Activated naive CD4-positive, alpha-beta T cell treated with Interleukin-2 at 50 U/mL for 16 hours (primary cell): Measurements from ENCODE around the gene BRD3.

Experiments
- DNase-seq: peaks from one replicate; pipeline ENCODE4 v3.0.0-alpha.2; 2020

The BRD3 gene

DNA sequence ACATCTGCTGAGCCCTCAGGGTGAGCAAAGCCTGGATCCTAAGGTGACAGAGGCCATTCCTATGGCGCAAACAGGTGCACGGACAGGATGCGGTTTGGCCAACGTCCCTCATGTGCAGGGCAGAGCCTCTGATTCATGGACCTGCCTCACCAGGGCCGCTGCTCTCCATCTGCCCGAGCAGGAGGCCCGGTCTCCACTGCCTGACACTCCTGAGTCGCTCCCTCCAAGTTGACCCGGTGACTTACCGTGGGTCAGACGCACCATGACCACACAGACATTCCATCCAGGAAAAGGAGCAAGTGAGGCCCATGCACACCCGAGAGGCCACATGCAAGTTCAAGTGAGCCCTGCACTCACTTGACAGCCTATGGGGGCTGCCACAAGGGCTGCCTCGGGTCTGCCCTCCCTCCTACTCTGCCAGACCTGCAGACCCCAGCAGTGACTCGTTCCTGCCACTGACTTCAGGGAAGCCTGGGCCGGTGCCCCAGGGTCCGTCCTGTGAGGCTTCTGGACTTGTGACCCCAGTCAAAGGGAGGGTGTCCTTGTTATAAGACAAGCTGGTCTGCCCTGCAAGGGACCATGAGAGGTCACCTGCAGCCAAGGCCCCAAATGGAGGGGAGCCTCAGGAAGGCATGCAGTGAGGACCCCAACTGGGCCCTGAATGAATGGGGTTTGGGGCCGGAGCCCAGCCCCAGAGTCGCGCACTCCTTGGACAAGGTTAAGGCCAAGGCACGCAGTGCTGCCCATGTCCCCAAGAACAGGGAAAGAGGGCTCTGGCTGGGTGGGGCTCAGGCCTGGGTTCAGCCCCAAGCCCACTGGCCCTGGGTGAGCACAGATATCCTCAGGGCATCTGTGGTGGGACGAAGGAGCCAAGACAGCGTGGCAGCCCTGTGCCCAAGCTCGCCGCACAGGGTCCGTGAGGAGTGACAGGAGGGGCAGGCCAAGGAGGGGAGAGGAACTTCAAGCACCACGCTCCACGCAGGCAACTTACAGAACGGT, 32.5 kb downstream of the BRD3 start:
- DNase-seq = no peak

DNA sequence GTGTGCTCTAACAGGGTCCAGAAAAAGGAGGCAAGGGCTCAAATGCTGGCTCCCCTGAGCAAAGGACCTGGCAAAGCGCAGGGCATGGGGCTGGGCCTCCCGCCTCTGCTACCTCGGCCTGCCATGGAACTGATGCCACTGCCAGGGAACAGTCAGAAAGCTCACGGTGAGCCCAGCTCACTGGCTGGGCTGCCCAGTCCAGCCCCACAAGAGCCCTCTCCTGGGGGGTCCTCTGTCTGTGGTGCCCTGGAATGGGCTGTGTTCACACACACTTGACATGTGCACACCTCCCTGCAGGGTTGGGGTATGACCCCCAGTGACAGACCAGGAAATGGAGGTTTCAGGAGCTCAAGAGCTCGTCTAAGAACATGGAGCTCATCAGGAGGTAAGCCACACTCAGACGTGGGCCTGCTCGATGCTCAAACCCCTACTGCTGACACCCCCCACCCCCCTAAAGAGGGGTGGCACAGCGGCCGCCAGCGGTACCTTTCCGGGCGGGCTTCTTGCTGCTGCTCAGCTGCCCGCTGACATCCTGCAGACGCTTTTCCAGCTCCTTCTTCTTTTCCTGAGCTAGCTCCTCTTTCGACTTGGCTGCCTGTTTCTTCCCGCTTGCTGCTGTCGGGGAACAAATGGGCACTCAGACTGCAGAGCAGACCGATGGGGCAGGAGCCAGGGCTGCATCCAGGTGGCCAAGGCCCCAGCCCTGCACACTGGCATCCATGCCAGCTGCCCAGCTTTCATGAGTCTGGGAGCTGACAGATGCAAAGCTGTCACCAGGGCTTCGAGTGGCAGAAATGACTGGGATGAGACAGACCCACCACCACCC, 33.4 kb downstream of the BRD3 start:
- DNase-seq = no peak

DNA sequence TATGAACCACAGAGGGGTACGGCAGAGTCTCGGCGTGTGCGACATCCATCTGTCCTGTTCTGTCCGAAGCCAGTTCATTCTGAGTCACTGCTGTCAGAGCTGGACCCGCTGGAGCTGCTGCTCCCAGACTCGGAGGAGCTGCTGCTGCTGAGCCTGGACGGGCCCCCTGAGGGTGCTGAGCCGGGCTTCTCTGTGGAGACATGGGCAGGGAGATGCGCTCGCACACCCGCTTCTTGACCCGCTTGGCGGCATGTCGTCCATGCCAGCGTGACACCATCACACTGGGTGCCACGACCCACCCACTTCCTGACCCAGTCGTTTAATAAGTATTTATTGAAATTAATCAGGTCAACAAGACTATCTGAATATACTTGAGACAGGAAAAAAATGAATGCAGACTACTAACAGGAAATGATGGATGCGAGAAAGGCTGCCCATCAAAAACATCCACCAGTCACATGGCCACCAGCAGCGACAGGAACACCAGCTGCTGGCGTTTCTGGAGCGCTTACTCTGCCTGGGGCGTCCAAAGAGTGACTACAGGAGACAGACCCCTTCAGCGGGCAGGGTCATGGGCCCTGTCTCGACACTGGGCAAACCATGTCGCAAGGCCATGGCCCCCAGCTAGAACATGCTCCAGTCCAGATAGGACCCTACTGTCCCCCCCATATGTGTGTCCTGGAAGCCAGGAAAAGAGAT, 34.2 kb downstream of the BRD3 start:
- DNase-seq = no peak

DNA sequence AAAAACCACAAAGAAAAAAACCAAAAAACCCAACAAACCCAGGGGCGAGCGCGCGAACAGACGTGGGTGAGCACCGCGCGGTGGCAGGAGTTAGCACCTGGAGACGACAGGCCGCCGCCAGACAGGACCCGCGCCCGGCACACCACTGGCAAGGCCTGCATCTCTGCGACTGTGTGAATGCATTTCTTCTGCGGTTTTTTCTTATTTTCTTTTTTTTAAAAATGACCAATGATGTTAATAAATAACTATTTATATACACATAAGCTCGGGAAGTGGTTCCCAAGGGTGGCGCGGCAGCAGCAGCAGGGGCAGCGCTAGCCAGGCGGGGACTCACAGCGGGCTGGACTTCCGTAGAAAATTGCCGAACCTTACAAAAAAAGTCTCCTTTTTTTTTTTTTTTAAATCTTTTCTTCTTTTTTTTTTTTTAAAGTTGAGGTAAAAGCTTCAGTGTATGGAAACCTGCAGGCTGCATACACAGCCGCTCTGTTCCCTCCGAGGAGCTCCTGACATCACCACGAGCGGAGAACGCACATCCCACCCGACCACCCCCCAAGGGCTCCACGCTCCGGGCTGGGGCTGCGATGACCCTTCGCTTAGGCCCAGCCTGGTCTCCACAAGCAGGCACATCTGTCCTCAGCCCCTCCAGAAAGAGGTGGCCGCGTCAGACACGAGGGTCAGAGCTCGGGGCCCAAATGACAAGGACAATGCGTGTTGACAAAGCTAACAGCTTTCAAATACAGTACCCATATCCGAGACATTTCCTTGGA, 35.2 kb downstream of the BRD3 start:
- no peak for DNase-seq

DNA sequence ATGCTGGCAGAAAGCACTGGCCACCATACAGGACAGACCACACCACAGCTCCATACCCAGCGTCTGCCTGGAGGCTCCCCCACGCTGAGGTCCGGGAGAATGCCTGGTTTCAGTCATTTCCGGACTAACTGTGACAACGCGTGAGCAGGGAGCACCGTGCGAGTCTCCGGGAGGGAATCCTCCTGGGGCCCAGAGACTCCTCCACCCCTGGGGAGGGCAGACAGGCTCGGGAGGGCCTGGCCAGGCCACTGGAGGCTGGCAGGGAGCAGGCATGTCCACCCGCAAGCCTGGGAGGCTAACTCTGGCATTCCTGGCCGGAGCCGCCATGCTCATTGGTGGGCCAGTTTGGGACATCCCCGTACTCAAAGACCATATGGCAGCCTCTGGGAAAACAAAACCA, 36.0 kb downstream of the BRD3 start:
- no peak for DNase-seq

DNA sequence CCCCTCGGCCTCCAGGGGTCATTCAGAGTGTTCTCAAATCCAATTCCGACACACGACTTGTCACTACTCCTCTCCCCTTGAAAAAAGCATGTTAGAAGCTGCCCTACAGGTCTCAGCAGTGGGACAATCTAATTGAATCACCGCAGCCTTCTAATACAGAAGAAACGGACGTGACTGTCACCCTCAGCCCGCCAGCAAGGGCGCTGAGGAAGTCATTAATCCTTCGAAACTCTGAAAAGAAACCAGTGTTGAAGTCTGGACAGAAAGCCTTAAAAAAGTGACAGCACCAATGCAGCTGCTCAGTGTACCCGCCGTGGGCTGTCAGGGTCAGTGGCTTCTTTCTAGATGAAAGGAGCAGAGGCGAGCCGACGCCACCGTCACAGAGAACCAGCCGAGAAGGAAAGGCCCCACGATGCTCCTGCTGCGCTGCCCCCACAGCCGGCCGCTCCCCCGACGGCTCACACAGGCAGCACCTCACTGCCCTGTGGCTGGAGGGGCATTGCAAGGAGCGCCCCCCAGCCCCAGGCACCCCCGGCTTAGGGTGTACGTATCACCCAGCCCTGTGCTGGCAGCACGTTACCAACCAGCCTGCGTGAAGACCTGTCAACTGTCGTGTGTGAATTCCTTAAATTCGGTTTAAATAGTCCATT, 36.9 kb downstream of the BRD3 start:
- no peak for DNase-seq

DNA sequence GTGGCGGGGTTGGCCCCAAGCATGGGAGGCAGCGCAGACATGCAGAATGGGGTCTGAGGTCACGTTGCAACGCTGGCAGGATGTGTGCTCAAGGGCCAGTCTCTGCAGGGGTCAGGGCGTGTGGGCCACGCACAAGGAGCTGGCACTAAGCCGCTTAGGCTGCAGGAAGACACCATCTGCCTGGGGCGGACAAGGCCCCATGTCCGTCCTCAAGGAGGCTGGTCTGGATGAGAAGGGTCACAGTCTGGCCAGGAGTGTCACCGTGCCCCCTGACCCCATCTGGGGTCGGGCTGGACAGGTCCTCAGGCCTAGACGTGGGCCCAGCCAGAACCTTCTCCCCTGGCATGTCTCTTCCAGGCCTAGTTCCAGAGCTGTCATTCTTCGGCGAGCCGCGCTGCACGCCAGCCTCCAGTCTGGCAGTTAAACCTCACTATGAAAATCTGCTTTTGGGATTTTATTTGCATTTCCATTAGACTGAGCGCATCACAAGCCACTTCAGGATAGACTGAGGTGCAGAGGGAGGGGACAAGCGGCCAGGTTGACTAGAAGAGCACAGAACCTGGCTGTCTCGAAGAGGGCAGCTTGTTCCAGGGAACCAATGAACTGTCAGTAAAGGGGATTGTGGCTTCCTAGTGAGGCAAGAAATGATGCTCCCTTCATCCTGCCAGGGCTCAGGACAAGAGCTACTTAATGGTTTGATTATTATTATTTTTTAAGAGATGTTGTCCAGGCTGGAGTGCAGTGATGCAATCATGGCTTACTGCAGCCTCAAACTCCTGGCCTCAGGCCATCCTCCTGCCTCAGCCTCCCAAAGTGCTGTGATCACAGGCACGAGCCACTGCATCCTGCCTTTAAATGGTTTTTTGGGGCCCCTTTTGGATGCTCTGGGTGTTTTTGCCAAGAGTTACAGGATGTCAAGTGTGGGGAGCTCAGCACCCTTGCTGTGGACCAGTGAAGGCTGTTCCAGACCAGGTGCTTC, 38.3 kb downstream of the BRD3 start:
- no peak for DNase-seq

DNA sequence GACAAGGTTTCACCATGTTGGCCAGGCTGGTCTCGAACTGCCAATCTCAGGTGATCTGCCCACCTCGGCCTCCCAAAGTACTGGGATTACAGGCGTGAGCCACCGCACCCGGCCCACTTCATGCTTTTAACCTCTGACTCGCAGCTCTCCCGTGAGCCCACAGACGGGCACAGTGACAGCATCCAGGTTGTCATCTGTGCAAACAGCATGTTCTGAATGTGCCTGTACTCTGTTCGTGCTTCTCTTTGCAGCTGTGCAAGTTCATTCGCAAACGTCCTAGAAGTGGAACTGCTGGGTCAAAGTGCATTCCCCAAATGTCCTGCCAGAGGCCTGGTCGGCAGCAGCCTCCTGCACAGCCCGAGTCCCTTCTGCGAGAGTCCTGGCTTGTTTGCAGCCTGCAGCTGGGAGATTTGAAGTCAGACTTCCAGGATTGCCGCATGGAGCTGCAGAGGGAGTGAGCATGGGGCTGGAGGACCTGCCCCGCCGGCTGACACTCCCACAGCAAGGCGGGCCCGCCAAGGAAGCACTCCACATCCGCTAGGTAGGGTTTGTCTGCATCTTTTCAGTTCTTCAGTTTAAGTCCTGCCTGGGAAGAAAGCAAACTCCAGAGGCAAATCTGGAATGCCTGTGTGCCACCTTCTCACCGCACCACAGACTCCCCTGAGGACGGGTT, 39.1 kb downstream of the BRD3 start:
- no peak for DNase-seq

DNA sequence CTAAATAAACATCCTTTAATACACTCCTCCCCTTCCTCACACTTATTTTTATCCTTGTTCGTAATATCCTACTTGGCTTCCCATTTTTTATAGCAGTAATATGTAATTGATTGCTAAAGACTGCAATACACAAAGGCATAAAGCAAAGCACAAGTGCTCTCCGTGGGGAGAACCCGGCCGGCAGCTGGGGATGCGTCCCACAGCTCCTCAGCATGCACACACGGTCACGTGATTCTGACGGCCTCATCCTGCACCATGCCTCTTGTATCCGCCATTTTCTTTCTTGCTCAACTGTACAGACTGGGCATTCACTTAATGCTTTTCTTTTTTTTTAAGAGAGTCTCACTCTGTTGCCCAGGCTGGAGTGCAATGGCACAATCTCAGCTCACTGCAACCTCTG, 39.8 kb downstream of the BRD3 start:
- DNase-seq = no peak

DNA sequence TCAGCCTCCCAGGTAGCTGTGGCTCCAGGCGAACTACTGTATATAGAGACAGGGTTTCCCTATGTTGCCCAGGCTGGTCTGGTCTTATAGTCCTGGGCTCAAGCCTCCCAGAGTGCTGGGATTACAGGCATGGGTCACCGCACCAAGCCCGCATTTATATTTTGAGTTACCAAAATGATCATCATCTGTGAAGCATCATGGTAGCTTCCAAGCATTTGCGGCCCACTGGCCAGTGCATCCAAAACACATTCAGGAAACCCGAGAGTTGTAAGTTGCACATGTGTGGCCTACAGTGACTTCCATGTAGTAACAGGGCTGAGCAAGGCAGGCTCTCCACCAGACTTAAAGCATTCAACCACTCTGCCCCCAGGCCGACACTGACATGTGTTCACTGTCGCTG, 40.3 kb downstream of the BRD3 start:
- DNase-seq = no peak

DNA sequence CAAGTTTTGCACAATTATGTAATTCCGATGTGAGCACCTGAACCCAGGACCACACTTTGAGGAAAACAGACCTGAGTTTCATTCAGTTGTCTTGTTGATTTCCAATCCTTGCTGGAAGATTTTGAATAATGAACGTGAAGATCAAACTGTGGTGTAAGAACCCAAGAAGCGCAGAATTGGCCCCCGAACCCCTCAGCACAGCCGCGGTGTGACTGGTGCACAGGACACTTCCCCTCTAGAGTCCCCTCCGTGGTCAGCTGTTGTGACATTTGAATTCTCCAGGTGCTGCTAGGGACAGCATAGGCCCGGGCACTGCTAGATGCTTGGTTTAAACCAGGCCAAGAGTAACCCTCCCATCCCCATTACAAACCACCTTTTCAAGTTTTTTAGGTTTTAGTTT, 40.8 kb downstream of the BRD3 start:
- DNase-seq = no peak

DNA sequence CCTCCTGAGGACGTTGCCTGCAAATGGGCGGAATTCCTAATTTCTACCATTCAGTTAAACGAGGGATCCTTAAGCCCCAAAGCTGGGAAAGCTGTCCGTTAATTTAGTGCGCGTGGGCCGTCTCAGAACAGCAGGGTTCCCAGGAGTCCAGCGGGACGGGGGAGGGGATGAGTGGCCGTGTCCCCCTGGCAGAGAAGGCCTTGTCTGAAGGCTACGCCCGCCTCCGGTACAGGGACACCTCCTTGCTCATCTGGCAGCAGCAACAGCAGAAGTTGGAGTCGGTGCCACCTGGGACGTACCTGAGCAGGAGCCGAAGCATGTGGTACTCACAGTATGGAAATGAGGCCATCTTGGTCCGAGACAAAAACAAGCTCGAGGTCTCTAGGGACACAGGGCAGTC, 41.2 kb downstream of the BRD3 start:
- no peak for DNase-seq

DNA sequence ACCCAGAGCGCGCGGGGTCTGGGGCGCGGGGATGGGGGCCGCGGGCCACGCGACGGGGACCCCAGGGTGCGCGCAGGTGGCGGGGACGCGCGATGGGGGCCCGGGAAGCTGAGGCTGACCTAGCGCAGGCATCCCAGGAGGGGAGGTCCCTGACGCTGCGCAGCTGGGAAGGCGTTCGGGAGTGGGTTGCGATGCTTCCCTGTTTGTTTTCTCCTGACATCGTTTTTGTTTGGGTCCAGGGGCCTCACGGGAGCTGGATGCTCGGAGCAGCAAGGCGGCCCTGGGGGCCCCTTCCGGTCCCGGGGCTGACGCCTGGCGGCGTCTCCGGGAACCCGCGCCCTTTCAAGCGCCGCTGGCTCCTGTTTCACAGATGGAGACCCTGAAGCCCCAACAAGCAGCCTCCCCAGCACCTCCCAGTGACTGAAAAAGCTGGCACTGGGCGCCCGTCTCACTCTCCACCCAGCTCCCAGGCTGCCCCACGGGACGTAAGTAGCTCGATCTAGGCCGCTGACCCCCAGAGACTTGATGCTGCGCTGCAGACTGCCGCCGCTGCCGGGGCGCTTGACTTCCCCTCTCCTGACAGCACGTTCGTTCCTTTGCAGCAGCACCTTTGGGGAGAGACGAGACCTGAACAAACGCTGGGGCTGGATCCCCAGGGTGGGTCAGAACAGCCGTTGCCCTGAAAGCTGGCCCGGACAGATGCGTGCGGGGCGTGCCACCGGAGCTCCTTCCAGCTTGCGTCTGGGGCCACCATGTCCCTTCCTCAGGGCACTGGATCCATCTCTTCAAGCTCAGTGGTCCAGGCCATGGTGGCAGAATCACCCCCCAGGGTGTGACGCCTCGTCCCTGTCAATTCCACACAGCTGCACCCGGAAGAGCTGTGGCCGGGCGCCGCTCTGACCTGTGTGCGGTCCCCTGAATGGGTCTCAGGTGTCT, 42.0 kb downstream of the BRD3 start:
- DNase-seq = peak; percentile 52

DNA sequence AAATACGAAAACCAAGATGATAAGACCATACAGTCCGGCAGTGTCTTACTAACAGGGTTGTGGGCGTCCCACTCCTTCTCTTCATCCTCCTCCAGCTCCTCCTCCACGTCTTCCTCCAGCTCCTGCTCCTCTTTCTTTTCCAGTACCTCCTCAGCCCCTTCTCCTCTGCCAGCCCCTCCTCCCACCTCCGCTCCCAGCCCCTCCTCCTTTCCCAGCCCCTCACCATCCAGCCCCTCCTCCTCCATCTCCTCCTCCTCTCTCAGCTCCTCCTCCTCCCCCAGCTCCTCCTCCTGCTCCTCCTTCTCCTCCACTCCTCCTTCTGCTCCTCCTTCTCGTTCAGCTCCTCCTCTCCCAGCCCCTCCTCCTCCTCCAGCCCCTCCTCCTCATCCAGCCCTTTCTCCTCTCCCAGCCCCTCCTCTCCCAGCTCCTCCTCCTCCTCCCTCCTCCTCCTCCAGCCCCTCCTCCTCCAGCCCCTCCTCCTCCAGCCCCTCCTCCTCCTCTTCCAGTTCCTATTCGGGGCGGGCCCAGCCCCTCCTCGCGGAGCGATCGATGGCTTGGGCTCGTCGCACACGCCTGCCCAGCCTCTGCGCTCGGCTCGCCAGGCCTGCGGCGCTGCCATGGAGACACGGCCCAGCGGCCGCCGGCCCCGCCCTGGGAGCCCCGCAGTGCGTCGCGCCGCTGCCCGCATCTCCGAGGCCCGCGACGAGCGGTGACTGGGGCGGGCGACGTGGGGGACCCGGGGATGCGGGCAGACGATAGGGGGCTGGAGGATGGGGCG, 42.8 kb downstream of the BRD3 start, which contains the start of gene BRD3OS:
Gene BRD3OS, plus strand, starts transcription at position 654 of the 778 bp plus-strand sequence. CDS start 1,267 bp downstream, outside the sequence.
- DNase-seq = peak; percentile 93

DNA sequence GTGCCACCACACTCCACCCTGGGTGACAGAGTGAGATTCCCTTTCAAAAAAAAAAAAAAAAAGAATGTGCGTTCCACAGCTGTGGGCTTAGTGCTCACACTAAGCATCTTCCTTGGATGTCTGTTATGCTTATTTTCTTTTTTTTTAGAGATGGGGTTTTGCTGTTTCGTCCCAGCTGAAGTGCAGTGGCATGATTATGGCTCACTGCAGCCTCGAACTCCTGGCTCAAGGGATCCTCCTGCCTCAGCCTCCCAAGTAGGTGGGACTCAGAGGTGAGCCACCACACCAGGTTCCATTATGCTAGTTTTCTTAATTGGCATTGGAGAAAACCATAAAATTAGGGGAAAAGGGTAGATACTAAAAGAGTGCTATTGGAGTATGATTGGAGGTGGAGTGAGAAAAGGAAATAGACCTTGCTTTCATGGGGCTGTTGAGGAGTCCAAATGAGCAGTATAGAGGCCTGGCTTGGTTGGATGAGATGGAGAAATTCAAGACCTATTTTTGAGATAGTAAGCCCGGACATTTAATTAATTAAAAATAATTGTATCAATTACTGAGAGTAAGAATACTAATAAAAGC, 43.5 kb downstream of the BRD3 start:
- no peak for DNase-seq

DNA sequence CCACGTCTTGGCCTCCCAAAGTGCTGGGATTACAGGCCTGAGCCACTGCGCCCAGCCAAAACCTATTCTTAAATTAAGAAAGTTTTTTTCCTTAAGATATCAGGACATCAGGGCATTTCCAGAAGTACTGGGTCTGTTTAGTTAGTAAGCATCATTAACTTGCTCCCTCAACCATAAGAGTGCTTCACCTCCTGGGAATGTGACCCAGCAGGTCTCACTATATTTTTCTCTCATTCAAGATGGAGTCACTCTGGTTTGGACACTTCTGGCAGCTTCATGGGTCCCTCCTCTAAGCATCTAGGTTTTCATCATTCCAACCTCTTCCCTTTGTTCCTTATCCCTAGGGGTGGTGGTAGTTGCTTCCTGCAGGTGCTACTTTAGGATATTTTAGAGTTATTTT, 52.9 kb downstream of the BRD3 start:
- DNase-seq = no peak

DNA sequence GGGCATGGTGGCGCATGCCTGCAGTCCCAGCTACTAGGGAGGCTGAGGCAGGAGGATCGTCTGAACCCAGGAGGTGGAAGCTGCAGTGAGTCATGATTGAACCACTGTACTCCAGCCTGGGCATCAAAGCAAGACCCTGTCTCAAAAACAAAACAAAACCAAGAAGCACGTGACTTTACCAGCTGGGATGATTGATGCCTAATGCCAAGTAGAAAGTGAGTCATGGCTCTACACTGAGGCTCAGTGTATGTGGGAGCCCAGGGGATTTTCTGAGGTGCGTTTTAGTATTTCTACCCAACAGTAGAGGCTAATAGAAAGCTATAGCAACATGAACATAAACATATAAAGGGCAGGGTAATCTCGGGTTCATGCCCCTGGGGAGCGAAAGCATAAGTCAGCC, 56.4 kb downstream of the BRD3 start:
- DNase-seq = no peak
